ENCODE data around the gene HLA-DMB.

Gene HLA-DMB

DNA sequence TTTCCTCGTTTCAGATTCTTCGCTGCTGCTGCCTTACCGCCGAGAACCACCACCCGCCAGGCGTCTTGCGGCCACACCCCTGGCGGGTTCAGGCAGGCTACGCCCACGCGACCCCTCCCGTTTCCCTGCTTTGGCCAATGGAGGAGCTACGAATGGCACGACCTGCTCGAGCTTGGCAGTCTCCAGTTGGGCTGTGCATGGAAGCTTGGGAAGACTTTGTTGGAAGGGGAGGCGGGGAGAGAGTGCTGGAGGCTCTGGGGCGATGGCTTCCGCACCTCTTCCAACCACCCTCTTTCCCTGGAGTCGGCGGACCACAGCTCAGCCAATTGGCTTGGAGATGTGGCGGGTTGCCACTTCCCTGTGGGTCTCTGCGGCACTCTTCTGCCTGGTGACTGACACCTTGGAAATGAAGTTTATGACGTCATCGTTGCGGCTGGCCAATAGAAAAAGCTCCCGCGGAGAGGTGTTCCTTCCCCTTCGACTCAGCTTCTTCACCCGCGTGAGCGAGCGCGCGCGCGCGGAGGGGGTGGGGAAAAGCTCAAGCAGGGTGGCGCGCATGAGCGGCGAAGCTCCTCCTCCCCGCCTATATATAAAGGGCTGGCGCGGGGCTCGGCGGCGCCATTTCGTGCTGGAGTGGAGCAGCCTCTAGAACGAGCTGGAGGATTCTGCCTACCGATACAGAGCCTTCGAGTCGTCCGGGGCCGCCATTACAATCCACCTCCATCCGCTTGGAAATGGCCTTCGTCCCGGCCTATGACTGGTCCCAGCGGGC lies 30.9 kb upstream of the HLA-DMB start:
- peak; percentile 94 for DNase-seq

DNA sequence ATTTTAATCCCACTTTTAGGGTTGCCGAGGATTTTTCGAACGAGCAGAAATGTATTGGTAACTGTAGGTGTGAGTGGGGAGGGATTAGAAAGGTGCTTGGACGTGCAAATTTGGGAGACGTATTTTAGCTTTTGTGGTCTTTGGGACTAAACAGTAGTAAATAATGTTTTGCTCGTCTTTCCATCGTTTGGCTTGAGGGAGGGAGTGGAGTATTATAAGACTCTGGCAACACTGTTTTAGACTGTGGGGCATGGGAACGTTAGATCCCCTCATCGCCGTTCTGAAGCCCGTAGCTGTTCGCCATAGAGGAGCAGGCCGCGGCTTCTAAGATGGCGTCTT lies 30.4 kb upstream of the HLA-DMB start:
- DNase-seq: no peak

DNA sequence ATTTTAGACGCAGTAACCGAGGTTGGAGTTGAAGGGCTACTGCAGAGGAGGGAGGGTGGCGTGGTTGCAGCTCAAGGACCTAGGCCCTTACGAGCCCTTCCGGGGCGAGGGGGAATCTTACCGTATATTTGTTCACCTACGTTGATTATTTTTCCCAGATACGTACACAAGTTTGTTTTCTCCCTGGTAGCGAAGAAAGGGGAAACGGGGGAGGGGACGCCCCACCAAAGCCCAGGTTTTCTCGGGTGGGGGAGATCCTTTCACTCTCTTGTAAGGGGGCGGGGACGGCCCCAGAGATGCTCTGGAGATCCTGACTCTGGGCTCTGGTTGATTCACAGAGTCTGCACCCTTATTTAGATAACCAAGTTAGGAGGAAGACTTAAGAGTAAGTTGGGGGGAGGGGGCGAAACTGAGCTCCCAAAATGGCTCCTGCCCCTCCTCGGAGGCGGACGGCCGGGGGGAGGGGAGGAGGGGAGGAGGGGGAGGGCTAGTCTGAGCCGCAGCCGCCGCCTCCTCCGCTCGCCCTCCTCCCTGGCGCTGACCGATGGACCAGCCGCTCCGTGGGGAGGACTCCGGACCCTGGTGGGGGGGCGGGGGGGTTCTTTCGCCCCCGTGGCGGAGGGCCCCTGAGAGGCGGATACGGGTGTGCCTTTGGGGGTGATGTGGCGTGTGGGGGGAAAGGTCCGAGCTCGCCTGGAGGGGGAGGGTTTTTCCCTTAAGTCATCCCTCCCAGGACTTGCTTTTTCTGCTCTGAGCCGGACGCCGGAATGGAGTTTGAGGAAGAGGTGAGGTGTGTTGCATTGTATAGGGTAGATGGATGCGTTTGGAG lies 29.8 kb upstream of the HLA-DMB start:
- no peak for DNase-seq

DNA sequence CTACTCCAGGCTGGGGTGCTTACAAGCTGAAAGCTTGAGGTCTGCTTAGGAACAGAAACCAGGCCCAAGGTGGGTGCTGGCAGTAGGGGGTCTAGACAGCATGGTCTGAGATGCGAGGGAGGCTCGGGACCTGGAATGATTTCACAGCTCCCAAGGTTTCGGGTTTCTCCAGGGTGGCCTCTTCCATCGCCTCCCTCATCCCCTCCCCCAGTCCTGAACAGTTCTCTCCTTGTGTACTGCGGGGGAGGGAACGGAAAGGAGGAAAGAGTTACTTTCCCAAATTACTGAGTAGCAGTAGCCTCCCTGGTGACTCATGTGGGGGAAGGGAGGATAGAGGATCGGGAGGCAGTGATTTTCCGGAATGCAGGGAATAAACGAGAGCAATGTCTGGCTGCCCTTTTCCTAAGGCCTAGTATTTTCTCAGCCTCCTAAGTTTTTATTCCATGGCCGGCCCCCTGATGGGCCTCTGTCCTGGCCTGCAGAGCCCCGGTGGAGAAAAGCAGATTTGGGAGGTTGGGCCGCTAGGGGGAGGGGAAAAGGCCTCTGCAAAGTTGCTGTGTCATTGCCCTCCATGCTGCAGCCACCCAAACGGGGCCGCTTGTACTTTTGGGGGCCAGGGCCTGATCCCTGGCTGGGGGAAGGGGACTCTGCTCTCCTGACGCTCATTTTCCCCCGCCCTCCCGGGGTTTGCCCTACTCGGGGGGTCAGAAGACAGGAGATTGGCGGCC lies 29.0 kb upstream of the HLA-DMB start:
- DNase-seq: no peak

DNA sequence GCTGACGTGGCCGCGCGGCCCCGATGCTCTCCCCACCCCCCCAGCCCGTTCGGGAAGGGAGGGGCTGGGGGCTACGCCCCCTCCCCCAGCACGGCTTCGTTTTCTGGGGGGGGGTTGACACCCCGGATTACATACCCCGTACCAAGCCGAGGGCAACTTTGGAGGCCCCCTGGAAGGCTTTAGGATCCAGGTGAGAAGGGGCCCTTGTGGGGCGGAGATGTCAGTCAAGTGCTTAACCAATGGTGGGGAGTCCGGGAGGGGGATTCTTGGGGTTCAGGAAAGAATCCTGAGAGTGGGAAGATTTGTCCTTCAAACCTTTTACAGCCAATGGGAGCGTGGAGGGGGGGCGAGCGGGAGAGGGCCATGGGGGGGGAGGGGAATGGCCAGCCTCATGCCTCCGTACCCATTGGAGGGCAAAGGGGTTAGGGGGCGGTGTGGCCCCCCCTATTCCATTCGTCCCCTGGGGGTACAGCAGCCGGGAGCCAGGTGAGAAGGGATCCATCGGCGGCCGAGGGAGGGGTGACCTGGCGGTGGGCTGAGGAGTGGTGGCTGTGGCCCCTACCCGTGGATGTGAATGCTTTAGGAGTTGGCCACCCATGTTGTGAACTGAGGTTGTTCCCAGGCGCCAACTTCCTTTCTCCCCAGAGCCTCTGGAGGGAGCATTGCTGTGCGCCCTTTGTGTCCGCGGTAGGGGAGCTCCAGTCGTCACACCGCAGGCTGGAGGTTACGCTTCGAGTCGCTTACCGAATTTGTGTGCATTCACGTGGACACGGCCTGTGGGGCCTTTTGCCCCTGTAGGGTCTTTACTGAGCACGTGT lies 28.2 kb upstream of the HLA-DMB start:
- DNase-seq: no peak

DNA sequence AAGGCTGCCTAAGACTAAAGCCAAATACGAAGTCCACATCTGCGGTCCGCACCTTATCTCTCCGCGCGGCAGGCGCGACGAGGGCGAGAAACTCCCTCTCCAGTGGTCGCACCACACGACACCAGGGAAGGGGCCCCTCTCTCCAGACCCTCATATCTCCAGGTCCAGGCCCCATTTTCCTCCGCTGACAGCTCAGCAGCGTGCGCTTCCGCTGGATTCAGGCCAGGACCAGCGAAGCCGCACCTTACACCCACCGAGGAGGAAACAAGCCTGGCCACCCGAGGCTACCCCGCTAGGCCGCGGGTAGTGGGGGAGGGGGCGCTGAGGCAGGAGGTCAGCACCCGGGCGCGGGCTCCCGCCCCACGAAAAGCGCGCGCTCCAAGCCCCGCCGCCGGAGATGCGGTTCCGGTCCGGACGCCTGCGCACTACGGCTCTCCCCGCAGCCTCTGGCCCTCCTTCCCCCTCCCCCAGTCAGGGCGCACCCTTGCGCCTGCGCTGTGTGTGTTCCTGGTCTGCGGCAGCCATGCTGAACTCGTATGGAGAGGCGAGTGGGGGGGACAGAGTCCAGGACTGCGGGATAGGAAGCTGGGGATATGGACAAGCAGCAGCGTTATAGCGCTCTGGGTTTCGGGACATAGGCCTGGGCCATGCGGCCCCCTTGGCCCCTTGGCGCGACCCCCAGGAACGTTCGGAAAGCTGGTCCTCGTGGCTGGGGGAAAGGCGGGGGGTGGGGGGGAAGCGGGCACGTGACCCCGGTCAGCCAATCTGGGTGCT lies 27.5 kb upstream of the HLA-DMB start, which contains the start of gene BRD2:
Gene BRD2 (plus strand): TSS at position 502 of the 774 bp plus-strand sequence. CDS start 4,305 bp downstream, outside the sequence.
- DNase-seq: peak; percentile 78

DNA sequence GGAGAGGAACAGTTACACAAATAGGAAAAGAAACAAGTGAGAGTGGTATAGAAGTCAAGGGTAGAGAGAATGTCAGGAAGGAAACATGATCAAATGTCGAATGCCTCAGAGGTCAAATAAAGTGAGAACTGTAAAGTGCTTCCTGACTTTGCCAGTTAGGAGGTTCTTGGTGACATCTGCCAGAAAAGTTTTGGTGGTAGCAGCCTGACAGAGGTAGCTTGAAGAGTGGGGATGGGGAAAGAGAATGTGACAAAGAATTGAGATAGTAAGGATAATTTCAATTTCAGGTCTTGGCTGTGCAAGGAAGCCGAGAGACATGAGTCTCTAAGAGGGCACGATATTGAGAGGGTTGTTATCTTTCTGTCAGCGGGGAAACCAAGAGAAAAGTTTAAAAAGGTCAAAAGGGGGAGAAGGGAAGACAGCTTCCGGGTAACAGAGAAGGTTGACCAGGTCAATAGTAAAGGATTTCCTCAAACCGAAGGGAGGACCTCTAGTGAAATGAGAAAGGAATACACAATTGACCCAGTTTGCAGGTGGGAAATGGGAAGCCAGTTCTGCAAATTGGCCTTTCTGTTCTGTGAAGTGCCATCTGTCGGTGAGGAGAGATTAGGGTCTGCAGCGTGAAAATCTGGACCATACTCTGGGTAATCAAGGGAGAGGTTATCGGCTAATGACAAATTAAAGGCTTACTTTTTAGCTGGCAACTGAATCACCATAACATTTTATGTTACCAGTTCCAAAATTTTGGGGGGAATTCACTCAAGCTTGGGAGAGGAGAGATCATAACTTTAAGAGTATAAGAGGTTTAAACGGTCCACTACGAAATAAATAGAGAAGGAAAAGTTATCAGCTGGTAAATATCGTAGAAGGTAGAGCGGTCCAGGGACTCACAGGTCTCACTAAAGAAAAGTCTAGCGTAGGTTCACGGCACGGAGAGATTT lies 26.6 kb upstream of the HLA-DMB start:
- peak; percentile 22 for DNase-seq

DNA sequence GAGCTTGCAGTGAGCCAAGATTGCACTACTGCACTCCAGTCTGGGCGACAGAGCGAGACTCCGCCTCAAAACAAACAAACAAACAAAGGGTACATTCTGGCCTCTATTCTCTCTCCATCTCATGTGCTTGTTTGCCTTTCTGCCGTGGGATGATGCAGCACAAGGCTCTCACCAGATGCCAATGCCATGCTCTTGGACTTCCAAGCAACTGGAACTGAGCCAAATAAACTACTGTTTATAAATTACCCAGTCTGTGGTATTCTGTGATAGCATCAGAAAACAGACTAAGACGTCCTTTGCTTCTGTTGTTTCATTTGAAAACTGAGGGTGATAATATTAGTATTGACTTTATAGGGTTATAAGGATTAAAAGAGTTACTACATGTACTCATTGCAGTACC lies 23.9 kb upstream of the HLA-DMB start:
- no peak for DNase-seq

DNA sequence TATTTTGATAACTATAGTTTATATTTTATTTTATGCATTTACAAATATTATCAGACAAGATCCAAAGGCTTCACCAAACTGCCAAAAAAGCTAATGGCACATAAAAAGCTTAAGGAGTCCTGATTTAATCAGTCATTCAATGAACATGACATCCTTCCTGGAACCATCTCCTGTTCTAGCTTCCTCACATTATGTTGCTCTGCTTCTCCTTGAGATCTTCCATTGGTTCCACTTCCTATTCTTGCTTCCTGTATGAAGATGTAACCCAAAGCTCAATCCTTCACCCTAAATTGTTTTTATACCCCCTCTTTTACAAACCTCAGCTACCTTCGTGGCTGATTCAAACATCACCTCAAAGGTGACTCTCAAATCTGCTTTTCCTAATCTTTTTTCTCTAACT lies 23.0 kb upstream of the HLA-DMB start:
- DNase-seq: no peak

DNA sequence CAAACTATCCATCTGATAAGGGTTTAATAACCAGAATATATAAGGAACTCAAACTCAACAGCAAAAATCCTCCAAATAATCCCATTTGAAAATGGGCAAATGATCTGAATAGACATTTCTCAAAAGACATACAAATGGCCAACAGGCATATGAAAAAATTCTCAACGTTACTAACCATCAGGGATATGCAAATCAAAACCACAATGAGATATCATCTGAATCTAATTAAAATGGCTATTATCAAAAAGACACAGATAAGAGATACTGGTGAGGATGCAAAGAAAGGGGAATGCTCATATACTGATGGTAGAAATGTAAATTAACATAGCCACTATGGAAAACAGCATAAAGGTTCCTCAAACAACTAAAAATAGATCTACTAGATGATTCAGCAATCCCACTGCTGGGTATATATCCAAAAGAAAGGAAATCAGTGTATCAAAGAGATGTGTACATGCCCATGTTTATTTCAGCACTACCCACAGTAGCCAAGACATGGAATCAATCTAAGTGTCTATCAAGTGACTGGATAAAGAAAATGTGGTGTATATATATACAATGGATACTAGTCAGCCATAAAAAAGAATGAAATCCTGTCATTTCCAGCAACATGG lies 21.5 kb upstream of the HLA-DMB start:
- DNase-seq: no peak

DNA sequence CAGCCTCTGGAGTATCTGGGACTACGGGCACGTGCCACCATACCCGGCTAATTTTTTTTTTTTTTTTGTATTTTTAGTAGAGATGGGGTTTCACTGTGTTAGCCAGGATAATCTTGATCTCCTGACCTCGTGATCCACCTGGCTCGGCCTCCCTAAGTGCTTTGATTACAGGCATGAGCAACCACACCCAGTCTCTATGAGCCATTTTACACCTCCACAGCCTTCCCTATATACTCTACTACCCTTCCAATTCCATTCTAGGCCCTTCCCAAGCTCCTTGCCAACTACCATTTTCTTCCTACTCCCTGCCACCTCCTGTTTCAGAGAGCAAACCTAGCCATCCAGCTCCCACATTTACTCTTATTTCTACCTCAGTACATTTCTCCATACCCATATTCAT lies 19.7 kb upstream of the HLA-DMB start:
- DNase-seq: no peak

DNA sequence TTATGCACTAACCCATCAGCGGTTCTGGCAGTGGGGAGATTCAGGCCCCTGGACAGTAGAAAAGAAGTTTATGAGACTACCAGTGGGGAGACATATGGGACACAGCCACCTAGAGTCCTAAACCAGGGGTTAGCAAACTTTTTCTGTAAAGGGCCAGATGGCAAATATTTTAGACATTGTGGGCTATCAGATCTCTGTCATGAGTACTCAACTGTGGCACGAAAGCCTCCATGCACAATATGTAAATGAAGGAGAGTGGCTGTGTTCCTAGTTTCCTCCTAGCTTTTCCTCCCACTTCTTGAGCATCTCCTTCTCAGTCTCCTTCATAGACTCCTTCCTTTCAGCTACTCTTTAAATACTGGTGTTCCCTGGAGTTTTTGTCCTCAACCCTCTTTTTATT lies 15.3 kb upstream of the HLA-DMB start:
- no peak for DNase-seq

DNA sequence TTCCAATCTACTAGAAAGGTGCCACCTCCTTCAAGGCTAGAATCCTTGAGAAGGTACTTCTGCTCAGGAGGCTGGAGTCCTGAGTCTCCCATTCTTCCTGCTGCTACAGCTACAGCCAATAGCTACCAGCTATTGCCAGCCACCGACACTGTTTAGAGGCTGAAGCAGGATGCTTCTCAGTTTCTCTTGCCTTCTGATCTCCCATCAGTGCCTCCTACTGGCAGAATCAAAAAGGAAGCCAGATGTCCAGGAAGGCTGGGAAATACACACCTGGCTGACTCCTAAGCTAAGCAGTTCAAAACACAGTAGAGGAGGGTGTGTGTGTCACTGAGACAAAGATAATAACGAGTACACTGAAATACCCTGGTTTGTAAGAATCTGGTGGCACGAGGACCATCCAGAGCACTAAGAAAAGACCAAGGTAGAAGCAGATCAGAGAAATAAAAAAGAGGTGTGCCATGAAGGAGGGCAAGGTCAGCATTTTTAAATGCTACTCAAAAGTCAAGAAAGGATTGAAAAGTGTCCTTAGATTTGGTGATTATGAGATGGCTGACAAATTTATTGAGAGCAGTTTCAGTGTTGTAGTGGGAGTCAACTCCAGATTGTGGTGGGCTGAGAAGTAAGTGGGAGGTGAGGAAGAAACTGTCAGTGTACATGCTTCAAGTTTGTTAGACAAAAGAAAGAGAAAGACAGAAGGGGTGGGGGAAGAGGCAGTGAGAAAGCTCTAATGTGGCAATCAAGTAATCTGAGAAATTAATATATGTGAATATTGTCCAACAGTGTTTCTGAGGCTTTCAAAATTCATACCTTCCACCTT lies 14.4 kb upstream of the HLA-DMB start:
- no peak for DNase-seq

DNA sequence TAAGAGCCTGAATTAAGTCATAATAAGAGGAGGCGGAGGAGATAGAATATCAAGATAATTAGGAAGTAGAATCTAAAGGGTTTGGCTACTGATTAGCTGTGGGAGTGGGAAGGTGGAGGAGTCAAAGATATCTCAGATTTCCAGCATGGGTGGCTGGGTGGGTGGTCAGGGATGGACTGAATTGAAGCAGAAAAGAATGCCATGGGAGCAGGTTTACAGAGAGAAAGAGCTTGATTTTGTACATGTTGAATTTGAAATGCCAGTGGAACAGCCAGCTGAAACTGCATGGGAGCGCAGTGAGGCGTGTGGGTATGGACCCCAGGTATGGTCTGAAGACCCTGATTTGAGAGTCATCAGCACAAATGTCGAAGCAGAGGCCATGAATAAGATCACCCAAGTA lies 13.4 kb upstream of the HLA-DMB start:
- no peak for DNase-seq

DNA sequence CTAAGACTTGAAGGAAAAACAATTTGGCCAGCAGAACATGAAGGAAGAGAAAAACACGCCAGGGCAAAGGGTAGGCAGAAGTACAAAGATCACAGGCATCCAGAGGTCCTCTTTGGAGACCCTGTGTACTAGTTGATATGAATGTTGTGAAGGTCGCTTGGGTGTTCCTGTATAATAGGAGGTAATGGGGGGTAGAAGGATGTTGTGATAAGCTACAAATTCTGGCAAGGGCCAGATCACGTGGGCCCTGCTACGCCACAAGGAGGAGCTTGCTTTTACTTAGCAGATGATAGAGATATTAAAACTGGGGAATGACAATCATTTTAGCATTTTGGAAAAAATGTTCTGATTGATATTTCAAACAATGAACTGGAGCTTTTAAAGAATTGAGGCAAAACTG lies 12.9 kb upstream of the HLA-DMB start:
- no peak for DNase-seq

DNA sequence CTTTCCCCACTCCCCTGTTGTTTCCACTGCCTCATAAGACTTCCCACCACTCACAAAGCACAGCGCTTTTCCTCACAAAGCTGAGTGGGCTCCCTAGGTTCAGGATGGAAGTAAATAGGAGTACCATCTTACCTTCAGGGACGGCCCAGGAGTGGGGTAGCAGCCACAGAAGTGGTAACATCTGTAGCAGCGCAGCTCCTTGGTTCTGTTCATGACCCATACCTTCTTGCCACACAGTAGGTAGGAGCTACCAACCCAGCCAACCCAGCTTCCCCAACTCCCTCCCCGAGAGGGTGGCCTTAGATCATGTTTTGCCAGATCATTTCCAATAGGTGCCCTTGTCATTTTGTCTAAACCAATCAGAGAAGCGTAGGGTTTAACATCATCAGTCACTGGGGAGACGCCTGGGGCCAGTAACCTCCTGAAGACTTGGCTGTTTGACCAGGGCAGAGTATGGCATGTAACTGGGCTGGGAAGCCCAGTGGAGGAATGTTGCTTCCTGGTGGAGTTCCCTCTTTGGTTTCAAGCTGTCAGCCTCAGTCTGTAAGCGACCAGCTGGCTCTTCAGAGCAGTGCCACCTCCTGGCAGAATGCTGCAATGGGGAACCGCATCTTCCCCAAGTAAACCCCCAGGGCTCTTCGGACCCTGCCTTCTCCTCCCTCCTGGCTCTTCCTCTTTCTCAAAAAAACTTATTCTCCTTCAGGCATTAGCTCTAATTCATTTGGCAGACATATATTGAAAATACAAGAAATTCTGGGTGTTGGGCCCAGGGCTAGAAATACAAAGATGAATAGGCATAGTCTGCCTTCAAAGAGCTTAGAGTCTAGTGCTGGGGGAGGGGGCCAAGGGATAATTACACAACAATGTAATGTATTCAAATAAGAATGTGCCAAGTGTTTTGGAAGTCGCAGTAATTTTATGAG lies 12.2 kb upstream of the HLA-DMB start, which contains the start of gene HLA-DMA:
Gene HLA-DMA (minus strand): TSS at position 281 of the 923 bp plus-strand sequence. CDS start 61 bp downstream, at position 220.
- DNase-seq: no peak

DNA sequence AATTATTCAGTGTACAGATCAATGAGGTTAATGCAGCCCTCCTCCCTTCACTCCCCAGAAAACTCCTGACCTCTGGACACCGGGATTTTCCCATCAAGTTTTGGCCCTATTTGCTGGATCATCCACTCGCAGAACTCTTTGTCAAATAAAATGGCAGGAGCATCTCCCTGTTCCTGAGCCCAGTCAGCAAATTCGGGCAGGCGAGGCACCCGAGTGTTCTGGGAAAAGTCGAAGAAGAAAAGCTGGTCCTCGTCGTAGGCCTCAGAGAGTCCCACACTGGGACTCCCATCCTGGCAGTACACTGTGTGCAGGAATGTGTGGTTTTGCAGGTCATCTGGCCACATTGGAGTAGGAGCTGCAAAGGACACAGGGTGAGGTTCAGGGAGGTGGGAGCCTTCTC lies 9.6 kb upstream of the HLA-DMB start:
- no peak for DNase-seq

DNA sequence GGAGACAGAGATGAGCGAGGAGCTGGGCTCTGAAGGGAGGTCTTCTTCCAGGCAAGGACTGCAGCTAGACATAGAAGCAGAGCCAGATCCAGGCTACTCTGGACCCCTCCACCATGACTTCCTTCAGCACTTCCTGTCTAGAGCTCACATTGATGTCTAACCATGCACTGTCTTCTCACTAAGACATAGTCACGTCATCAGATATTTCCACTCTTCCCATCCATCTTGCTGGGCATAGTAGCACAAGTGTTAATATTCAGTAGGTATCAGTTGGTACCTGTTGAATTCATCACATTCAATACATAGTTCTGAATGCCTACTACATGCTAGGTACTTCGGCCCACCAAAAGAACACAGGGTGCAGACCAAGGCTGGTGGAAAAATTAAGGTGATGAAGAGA lies 9.2 kb upstream of the HLA-DMB start:
- DNase-seq: no peak
